CD4-positive, alpha-beta T cell treated with Interleukin-12 subunit alpha and Interleukin-12 subunit beta, for 1 hour (primary cell): ENCODE measurements around the gene C10orf90.

Experiments
- DNase-seq: peaks from one replicate; pipeline ENCODE4 v3.0.0-alpha.2; 2020

The C10orf90 gene

DNA sequence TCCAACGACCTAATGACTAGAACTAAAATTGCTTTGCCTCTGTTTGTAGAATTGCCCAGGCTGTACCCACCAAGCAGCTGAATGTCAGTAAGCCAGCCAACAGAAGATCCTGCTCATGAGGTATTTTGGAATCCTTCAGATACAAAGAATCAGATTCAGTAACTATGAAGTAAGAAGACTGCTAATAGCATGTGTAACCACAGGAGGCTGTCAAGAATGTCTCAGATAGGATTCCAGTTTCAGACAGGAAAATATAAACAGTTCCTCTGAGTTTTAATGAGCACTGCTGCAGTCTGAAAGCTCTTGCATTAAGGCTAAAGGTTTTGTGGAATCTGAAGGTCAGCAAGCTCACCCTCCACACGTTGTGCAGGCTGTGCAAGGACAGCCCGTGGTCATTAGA is 169.6 kb downstream of the C10orf90 start:
- no peak for DNase-seq

DNA sequence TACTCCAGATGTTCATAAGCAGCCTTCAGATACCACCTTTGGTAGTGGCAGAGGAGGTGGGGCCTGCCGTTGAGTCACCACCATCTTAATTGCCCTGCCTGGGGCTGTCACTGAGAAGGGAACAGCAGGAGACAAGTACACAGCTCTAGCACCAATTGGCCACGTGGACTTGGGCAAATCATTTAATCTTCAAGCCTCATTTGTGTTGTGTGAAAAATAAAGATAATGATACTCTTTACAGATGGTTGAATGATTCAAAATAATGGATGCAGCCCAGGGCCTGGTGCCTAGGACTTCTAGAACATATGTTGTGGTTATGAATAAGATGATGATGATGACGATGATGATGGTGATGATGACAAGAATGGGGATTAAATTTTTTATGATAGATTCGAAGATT is 170.3 kb downstream of the C10orf90 start:
- DNase-seq = no peak

DNA sequence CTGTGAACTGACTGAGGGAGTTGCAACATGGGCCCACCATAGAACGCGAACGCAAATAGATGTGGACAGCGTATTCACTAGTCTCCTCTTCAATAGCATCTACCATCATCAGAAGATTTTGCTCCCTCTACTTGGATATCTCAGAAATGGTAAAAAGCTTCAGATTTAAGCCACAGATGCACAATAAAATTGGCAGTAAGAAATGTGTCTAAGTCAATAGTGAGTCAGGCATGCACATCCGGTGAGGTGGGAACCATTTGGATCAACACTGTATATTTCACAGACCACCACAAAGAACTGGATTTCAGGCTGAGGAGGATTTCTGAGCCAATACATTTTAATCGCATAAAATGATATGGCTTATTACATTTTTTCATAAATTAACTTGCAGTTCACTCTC is 170.7 kb downstream of the C10orf90 start:
- no peak for DNase-seq

DNA sequence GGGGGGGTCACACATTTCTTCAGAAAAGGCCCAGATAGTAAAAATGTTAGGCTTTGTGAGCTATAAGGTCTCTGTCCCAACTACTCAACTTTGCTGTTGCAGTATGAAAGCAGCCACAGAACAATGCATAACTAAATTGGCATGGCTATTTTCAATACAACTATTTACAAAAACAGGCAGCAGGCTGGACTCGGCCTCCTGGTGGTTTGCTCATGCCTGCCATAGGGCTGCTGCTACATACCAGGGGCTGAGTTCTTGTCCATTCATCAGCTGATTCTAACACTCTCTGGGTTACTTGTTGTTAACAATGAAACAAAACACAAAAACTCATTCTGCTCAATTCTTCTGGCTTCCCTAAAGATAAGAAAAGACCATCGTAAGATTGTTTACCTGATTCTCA is 172.8 kb downstream of the C10orf90 start:
- no peak for DNase-seq

DNA sequence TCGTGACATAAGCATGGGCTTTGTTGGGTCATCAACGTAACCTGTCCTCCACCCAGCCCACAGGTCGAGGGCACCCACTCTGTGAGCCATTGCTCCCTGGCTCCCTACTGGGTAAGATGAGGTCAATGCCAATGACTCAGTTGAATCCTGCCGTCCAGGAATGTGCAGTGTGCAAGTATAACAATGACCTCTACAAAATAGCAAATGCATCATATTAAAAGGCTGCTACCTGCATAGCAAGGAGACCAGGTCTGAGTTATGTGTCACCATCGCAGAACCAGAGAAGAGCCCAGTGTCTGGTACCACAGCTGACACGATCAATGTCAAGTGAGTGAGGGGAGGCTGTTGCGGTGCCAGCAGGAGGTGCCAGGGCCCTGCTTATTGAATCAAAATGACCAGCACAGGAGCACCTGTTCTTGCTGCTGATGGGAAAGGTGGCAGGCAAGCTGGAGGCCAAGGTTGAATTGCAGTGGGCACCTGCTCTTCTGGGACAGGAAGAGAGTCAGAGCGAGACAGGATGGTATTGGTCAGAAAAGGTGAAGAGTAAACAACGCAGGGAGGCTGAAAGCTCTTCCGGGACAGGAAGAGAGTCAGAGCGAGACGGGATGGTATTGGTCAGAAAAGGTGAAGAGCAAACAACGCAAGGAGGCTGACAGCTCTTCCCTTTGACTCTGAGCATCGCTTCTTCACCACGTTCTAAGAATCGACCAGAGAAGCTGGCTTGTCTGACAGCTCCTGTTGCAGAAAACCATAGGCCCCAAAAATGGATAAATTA is 173.5 kb downstream of the C10orf90 start:
- no peak for DNase-seq

DNA sequence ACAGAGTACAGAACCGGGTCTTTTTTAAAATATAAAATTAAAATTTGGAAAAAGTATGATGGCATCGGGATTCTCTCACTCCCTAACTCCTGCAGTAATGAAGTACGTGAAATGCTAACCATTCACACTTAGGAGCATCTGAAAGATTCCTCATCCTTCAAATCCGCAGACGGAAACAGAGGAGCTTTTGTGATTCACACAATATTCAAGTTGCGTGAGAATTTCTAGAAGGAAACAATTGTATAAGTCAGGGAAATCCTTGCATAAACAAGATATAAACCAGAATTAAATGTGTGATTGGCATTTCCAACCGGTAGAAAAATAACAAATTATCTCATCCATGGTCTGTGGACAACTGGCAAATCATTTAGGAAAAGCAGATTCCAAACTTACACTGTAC is 179.0 kb downstream of the C10orf90 start:
- DNase-seq = no peak

DNA sequence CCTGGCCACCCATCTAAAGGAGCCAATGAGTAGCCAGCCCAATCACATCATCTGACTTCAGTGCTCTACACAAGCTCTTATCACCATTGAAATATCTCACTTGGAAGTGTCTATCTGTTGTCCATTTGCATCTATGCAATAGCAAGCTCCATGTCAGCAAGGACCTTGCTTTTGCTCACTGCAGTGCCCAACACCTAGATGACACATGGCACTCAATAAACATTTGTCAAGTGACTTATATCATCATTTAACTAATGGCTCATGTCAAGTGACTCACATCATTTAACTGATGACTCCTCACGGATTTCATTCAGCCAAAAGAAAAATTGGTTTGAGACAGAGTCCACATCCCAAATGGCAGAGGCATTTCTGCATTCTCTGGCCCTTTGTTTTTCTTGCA is 189.3 kb downstream of the C10orf90 start:
- no peak for DNase-seq

DNA sequence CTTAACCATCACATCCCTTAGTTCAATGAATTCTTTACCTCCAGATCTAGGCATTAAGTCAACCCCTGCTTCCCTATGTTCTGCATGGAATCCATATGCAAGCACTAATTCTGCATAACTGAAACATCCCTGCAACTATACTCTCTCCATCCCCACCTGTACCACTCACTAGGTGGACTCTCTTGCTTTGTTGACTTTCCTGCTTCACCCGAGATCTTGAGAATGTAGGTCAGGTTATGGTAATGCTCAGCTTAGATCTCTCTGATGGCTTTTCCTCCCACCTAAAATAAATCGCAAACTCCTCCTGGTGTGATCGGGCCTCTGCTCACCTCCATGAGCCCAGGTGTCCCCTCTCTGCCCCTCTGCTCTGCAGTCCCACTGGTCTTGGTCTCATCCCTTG is 189.8 kb downstream of the C10orf90 start:
- DNase-seq = no peak

DNA sequence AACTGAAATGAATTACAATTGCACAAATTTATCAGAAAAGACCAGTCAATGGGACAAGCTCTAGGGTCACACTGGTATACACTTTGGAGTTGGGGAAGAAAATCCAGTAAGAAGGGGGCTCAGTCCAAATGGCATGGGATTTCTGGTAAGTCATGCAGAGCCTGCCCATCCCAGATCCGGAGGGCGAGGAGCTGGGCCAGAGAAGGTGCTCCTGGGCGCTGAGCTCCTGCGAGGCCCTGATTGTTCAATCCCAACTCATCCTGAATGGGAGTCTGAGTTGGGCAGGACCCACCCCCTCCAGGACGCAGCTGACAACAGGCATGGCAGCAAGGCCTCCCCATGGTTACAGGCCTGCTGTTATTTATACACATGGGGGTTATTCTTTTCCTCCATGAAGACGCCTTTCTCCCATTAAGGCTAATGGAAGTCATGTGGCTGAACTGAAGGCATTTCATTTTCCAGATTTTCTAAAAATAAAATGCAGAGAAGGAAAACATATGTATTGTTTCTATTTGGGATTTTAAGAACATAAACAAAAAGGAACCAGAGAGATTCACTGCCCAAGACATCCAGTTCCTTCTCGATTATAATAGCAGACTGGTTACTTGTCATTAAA is 191.1 kb downstream of the C10orf90 start:
- DNase-seq = no peak

DNA sequence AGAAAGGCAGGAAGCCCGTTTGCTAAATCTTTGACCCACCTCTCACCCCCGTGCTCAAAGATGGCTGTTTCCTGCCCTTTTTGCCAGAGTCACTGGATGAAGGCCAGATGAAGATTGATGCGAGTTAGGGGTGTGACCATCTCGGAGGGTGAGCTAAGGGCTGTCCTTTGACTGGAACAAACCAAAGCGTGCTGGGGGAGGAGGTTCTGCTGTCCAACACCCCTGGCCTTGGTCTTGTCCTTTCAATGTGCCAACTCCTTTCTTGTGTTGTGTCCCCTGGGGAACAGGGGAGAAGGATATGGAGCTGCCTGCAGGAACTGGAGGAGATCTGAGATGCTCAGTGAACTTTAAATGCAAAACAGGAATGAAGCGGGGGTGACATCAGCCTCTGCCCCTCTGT is 191.9 kb downstream of the C10orf90 start:
- no peak for DNase-seq

DNA sequence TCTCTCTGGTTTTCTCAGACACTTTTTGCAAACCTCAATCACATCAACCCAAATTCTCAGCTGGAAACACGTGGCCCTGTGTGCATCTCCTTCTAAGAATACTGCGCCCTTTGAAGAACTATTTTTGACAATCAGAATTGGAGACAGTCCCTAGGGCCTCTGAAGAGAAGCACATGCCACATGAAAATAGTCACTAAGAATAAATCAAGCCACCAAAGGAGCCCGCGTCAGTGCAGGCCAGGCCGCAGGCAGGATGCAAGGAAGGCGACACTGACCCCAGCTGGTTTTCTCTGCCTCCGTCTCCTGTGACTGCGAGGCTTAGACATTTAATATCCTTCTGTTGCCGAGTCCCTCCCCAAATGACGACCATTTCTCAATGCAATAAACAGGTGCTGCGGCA is 194.2 kb downstream of the C10orf90 start:
- no peak for DNase-seq

DNA sequence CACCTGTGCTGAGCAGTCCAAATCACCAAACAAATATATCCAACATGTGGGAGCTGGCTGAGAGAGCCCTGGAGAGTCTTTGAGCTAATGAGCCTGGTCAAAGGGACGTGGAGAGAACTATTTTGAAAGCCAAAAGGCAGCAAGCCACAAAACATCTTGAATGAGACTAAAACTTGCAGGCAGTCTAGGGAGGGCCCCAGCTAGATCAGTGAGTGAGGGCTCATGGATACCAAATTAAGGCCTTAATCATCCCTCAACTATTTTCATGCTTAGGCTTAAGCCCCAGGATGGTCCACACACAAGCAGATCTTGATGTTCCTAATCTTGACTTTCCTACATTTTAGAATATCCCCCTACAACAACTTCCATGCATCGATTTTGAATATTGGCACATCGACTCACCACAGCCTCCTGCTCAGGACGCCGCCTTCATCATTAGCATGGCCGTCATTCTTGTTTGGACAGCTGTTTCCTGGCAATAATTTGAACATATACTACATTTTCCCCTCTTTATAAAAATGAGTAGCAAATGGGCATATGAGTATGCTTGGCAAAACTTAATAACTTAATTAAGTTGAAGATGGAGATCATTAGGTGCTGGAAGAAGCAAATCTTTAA is 195.3 kb downstream of the C10orf90 start:
- DNase-seq = no peak

DNA sequence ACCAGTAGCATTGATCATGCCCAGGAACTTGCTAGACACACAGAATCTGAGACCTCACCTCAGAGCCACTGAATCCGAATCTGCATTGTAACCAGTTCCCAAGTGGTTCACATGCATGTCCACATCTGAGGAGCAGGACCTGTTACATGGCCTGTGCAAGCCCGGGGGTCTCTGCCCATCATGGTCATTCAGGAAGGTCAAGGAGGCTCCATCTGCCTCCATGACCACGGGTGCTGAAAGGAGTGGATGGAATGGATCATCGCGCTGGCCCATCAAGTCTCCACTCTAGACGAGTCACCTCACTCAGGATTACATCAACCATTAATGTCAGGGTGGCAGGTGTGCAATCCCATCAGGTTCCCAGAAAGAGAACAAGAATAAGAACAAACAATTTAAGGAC is 196.5 kb downstream of the C10orf90 start:
- DNase-seq = no peak

DNA sequence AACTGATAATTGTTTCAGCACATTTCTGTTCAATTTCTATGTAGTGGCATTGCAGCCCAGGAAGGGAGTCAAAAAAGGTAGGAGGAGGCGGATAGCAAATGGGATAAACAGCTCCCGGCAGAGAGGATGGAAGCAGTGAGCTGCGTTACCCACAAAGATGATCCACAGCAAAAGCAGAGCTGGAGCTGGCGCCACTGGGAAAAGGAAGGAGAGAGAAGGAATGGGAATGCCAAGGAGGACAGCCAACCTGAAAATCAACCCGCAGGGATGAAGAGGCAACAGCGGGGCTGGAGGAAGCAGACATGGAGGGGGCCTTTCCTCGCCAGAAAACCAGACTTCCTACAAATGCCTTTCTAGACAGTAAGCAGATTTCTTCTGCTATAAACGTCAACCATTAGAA is 199.5 kb downstream of the C10orf90 start:
- DNase-seq = no peak

DNA sequence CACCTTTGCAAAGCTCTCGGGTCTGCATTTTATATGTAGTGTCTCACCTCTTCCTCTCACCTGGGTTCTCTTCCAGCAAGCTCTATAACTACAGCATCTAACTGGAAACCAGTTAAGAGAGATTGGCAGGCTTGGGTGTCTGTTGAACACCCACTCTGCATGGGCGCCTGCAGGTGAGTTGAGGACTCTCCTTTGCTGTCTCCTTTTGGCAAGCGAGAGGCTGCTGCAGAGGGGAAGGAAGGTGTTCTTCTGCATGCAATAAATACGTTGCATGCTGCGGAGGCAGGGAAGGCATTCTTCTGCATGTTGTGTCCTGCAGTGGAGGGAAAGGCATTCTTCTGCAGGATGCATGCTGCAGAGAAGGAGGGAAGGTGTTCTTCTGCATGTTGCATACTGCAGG is 200.8 kb downstream of the C10orf90 start:
- no peak for DNase-seq

DNA sequence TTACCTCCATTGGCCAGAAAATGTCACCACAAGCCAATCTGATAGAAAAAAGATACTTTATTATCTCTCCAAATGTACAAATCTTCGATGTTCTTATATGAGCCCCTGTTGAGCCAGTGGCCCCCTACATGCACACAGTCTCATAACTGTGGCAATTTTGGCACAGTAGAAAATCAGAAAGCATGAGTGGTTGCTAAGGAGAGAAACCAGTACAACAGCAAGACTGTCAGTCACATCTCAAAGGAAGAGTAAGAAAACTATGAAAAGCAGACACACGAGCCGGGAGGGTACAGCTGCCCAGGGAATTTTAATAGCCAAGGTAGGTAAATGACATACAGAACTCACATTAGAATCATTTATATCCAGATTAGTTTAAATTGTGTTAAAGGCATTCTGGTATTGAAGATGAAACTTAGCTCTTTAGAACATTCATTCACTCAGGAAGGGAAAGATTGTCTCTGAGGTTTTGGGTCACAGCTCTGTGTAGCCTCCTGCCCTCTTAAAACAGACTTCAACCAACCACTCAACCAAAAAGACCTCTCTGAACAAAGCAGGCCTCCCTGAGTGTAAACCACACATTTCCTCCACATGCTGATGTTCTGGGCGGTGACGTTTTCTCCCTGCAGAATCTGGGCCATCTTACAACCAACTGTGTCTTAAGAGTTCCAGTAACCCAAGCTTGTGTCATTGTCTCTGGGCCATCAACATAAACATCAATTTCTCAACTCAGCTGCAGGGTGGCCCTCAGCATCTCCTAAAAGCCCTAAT is 201.4 kb downstream of the C10orf90 start:
- peak; percentile 6 for DNase-seq

DNA sequence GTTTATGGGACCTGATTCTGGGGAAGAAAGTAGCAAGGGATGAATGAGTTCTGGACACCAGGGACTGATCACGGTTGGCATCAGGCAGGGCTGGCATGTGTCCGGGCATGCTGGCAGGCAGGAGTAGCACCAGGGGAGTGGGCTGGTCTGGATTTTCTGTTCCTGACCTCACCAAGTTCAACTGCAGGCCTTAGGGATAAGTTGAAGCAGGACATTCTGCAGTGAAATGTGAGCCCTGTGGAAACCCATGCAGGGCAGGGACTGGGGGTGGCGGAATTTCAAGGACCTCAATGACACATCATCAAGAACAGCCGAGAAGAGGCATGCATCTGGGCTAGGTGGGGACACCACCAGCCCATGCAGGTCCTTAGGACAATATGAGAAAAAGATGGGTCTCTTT is 202.0 kb downstream of the C10orf90 start:
- DNase-seq = no peak

DNA sequence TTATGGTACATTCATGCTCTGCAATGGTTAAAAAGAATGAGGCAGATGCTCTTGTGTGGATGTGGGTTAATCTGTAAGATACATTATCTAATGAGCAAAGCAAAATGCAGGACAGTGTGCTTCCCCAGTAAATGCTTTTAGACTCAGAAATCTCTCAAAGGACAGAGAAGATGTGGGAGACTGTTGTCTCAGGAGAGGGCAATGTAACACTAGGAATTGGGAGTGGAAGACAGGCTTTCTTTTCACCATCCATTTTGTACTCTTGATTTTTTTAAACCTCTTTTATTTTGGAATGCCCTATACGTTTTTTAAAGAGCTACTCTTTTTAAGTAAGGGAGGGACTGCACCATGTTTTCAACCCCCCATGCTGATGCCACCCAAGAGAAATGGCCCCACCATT is 204.7 kb downstream of the C10orf90 start:
- no peak for DNase-seq

DNA sequence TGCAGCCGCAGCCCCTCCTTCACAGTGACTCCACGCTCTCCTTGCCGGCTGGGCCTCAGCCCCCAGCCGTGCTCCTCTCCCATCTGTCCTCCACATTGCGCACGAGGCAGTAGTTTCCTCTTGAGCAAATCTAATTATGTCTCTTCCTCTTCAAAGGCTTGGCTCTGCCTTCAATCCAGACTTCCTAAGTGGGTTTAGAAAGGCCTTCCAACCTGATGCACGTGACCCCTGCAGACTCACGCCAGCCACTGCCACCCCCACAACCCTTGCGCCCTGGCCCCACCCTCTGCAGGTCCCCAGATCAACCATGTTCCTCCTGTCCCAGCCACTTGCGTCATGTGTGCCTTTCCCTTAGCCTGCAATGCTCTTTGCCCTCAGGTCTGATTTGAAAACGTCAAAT is 207.2 kb downstream of the C10orf90 start:
- DNase-seq = no peak

DNA sequence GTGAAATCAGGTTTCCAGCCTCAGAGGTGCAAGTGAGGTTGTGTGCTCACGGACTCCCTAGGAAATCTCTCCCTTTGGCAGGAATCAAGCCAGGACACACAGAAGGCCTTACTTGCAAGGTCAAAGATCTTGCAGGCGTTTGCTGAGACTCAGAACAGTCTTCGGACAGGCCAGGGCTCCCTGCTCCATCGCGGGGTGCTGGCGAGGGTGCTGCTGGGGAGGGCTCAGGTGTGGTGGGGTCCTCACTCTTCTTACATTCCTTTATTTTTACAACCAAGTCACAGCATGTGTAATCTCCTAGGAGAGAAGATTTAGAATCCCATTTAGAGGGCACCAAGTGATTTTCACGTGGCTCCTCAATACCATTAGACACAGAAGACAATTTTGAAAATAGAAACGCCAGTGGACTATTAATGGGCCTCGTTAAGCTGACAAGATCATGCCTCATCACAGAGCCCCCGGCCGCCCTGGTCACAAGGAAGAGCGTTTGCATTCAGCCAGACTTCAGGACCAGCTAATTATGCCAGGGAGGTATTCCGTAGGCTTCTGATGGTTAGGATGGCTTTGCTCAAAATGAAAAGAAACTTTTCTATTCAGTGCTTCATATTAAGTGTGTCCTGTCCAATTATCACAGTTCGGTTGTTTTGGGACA is 209.1 kb downstream of the C10orf90 start:
- no peak for DNase-seq

DNA sequence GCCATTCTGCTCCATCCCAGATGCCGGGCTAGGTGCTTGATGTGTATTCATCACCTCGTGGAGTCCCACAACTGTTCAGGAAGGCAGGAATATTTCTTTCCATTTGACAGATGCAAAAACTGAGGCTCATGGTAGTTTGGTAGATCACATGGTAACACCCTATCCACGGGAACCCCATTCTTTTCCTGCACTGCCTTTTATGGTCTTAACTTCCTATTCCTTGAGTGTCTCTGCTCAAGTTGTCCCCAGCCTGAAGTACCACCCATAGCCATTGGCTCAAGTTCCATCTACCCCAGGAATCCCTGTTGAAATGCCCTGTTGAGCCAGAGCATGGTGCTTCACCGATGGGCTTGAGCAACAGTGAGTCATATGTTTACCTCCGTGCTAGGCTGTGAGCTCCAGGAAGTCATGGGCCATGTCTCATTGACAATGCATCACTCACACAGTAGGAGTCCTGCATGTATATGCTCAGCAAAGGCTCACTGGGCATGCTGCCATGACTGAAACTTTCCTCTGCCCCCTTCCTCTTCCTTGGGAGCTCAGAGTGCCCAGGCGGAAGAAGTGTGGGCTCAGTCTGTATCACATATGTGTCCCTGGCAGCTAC is 210.5 kb downstream of the C10orf90 start:
- no peak for DNase-seq

DNA sequence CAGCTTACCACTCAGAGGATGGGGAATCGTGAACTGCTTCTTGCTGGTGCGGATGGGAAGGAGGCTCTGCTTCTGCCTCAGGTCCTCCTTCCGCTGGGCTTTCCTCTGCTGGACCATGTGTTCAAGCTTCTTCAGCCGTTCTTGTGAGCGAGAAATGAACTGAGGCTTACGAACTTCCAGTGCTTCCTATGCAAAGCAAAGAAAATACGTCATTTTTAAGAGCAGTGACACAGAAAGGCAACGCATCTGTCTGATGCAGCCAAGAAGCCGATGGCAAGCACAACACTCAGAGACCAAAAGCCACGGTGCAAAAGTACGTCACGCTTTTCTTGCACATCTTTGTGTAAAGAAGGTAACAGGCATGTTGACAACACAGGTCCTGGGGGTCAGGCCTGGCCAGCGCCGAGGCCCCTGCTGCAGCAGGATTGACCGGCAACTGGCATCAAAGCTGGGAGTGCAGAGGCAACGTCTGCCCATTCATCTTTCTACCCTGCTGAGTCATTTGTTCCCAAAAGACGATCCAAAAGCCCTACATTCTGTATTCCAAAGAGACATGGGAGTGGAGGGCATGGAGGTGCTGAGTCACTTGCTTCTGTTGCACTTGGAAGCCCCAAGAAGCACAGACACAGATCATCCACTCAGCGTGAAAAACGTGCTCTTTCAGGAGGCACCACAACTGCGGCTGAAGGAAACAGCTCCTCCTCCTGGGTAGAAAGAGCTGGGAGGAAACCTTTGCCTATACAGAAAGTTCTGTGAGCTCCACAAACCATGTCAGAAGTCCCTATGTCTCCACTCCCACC is 211.3 kb downstream of the C10orf90 start:
- DNase-seq = no peak
